Measurements from ENCODE around the gene CCL5.

Gene CCL5

DNA sequence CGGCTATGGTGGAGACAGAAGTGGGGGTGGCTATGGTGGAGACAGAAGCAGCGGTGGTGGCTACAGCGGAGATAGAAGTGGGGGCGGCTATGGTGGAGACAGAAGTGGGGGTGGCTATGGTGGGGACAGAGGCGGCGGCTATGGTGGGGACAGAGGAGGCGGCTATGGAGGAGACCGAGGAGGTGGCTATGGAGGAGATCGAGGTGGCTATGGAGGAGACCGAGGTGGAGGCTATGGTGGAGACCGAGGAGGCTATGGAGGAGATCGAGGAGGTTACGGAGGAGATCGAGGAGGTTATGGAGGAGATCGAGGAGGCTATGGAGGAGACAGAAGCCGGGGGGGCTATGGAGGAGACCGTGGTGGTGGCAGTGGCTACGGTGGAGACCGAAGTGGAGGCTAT lies 35.6 kb downstream of the CCL5 start:
- TF ChIP-seq CTCF (IDR thresholded peaks at IDR 0.05): no peak

- no peak for TF ChIP-seq CTCF (IDR thresholded peaks at IDR 0.05)
Measured at GRCh38 chr17:35843698-35844097, 36.5 kb downstream of the CCL5 start.

- no peak for TF ChIP-seq CTCF (IDR thresholded peaks at IDR 0.05)
Measured at GRCh38 chr17:35842239-35842638, 37.9 kb downstream of the CCL5 start.

DNA sequence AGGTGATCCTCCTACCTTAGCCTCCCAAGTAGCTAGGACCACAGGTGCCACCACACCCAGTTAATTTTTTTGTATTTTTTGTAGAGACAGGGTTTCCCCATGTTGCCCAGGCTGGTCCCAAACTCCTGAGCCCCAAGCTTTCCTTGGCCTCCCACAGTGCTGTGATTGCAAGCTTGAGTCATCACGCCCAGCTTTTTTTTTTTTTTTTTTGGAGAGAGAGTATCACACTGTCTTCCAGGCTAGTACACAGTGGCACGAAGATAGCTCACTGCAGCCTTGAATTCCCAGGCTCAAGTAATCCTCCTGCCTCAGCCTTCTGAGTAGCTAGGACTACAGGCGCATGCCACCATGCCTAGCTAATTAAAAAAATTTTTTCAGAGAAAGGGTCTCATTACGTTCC lies 38.7 kb downstream of the CCL5 start:
- TF ChIP-seq CTCF (IDR thresholded peaks at IDR 0.05): no peak

- TF ChIP-seq CTCF (IDR thresholded peaks at IDR 0.05): no peak
Measured at GRCh38 chr17:35841101-35841500, 39.1 kb downstream of the CCL5 start.

- no peak for TF ChIP-seq CTCF (IDR thresholded peaks at IDR 0.05)
Measured at GRCh38 chr17:35825206-35825605, 55.0 kb downstream of the CCL5 start.
